ENCODE results near the gene IL13. TPM values are rescaled to one million over a fixed set of nuclear protein-coding genes. Genes with fewer than 3 reads are reported as not detected.

Gene IL13
- total and polyA plus RNA-seq, 2 donors (not counting 3 experiments of a cell fraction or from before 2014, with no cell fraction given), result 0.06 TPM; not detected in 1

- no peak for FAIRE-seq
- ChIA-PET POLR2A (no interaction called here), CTCF (interaction anchor here (1.0 kb wide), 1 partner anchor 49 kb away, joined by 3 read pairs; no protein-coding TSS in a partner anchor)
- no peak overlapping the region for H3K4me3 ChIP-seq (replicated peaks in 1 of 3; ENCODE audit: insufficient read depth in 1 of 3, low read depth in 1 of 3, low read length in 3 of 3)
- no peaks in the 10 kb centered on the region for H4K20me1 ChIP-seq (replicated peaks; ENCODE audit: control insufficient read depth, extremely low read depth, insufficient read depth, low read length)
- H3K9me3 ChIP-seq (replicated peaks; ENCODE audit: control insufficient read depth, insufficient read depth, low read length), result no peaks in the 10 kb centered on the region
- H2AFZ ChIP-seq (ENCODE audit: low read depth, low read length), result no peak overlapping the region
- H3K27ac ChIP-seq (ENCODE audit: insufficient read depth, low read depth, low read length), result no peak overlapping the region
- H3K36me3 ChIP-seq (ENCODE audit: control insufficient read depth in 2 of 2, extremely low read depth in 1 of 2, insufficient read depth in 2 of 2, low read length in 2 of 2), result no peaks in the 10 kb centered on the region
- H3K9ac ChIP-seq (replicated peaks; ENCODE audit: extremely low read depth, insufficient read depth, low read length), result no peak overlapping the region
- H3K9me1 ChIP-seq (replicated peaks; ENCODE audit: control insufficient read depth, extremely low read depth, insufficient read depth, low read length), result no peaks in the 10 kb centered on the region
- TF ChIP-seq POLR2A (IDR thresholded peaks at IDR 0.05; ENCODE audit: low read depth, low read length) (no peak), EZH2 (IDR thresholded peaks at IDR 0.05; ENCODE audit: borderline replicate concordance, low read depth, low read length, severe bottlenecking) (no peak), POLR2AphosphoS5 (IDR thresholded peaks at IDR 0.05; ENCODE audit: insufficient read depth, low read depth, low read length) (no peak), JUN (IDR thresholded peaks at IDR 0.05; ENCODE audit: borderline replicate concordance, insufficient read depth, insufficient read length, low read depth) (no peak), MYC (IDR thresholded peaks at IDR 0.05; ENCODE audit: low read depth, low read length) (no peak), MAX (IDR thresholded peaks at IDR 0.05; ENCODE audit: insufficient read depth, insufficient read length) (no peak), GATA2 (IDR thresholded peaks at IDR 0.05; ENCODE audit: insufficient read depth, insufficient read length, low read depth, low read length) (no peak), FOS (IDR thresholded peaks at IDR 0.05; ENCODE audit: borderline replicate concordance, insufficient read depth, low read length) (no peak)
- TF ChIP-seq, protein P1, sequence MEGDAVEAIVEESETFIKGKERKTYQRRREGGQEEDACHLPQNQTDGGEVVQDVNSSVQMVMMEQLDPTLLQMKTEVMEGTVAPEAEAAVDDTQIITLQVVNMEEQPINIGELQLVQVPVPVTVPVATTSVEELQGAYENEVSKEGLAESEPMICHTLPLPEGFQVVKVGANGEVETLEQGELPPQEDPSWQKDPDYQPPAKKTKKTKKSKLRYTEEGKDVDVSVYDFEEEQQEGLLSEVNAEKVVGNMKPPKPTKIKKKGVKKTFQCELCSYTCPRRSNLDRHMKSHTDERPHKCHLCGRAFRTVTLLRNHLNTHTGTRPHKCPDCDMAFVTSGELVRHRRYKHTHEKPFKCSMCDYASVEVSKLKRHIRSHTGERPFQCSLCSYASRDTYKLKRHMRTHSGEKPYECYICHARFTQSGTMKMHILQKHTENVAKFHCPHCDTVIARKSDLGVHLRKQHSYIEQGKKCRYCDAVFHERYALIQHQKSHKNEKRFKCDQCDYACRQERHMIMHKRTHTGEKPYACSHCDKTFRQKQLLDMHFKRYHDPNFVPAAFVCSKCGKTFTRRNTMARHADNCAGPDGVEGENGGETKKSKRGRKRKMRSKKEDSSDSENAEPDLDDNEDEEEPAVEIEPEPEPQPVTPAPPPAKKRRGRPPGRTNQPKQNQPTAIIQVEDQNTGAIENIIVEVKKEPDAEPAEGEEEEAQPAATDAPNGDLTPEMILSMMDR (IDR thresholded peaks at IDR 0.05; ENCODE audit: extremely low read depth in 1 of 2, insufficient read depth in 1 of 2, low read depth in 1 of 2, low read length in 2 of 2), result no peak
- BruUV-seq (replicated peaks), result no TSS peak
- intact Hi-C loops (cut with micrococcal nuclease) (no loop called here), dilution Hi-C loops (cut with MboI; ENCODE audit: extremely low pct_ligation_motif_present, low sequenced_read_pairs) (no loop called here)
- no peaks in the 10 kb centered on the region for H3K79me2 ChIP-seq (ENCODE audit: control insufficient read depth, insufficient read depth, low read length)
- no peaks in the 10 kb centered on the region for H3K27me3 ChIP-seq (ENCODE audit: control insufficient read depth in 2 of 2, insufficient read depth in 2 of 2, low read length in 2 of 2)
- peaks cover 12% of the 10 kb centered on the region for H3K4me1 ChIP-seq (ENCODE audit: control insufficient read depth, extremely low read depth, insufficient read depth, low read length)
- no peak for DNase-seq (ENCODE audit: low read depth, low spot score)
- H3K4me2 ChIP-seq (ENCODE audit: insufficient read depth, low read length), result no peak overlapping the region
Measured at GRCh38 chr5:132679166-132679565, 21.2 kb downstream of the IL13 start.
